SK-N-SH treated with all-trans-retinoic acid at 6 μM for 48 hours (cell line): ENCODE data around the gene ARHGAP26.

Source experiments
- CSDC2 ChIP-seq: fragments of 250-450 bp; sonication (Bioruptor Pico); IDR thresholded peaks from 2 replicates; pipeline ENCODE4 v1.5.0; 2020; ENCODE audit warnings: mild to moderate bottlenecking, moderate library complexity
- CSRNP3 ChIP-seq: fragments of 250-450 bp; sonication (Bioruptor Pico); IDR thresholded peaks from 2 replicates; pipeline ENCODE4 v1.5.1; 2021; ENCODE audit warnings: mild to moderate bottlenecking, moderate library complexity
- ISL1 ChIP-seq: fragments of 250-450 bp; sonication (Bioruptor Pico); IDR thresholded peaks from 2 replicates; pipeline ENCODE4 v2.1.2; 2022; ENCODE audit warnings: mild to moderate bottlenecking, moderate library complexity
- OSR1 ChIP-seq: fragments of 250-450 bp; sonication (Bioruptor Pico); IDR thresholded peaks from 2 replicates; pipeline ENCODE4 v1.8.0; 2022; ENCODE audit warnings: moderate library complexity, mild to moderate bottlenecking, inconsistent platforms
- PATZ1 ChIP-seq: fragments of 250-450 bp; sonication (Bioruptor Pico); IDR thresholded peaks from 2 replicates; pipeline ENCODE4 v1.8.0; 2020; ENCODE audit warnings: mild to moderate bottlenecking, moderate library complexity, borderline replicate concordance
- ZFP3 ChIP-seq: fragments of 250-450 bp; sonication (Bioruptor Pico); IDR thresholded peaks from 2 replicates; pipeline ENCODE4 v1.5.0; 2020; ENCODE audit warnings: mild to moderate bottlenecking, moderate library complexity
- ZFP30 ChIP-seq: fragments of 450-650 bp; formaldehyde crosslinking; IDR thresholded peaks from 2 replicates; pipeline ENCODE4 v1.5.0; 2022; ENCODE audit warnings: mild to moderate bottlenecking, moderate library complexity
- ZNF565 ChIP-seq: fragments of 450-650 bp; formaldehyde crosslinking; conservative IDR thresholded peaks from 2 replicates; pipeline ENCODE4 v1.5.0; 2020; ENCODE audit warnings: low read depth, mild to moderate bottlenecking, moderate library complexity

- no peak for TF ChIP-seq CSDC2 (CRISPR knock-in tag)
- TF ChIP-seq ZFP3: no peak
- no peak for TF ChIP-seq ISL1 (CRISPR knock-in tag)
- TF ChIP-seq PATZ1 (CRISPR knock-in tag): no peak
- TF ChIP-seq ZFP30 (CRISPR knock-in tag): no peak
- TF ChIP-seq CSRNP3 (CRISPR knock-in tag): no peak
- TF ChIP-seq OSR1 (CRISPR knock-in tag): no peak
- no peak for TF ChIP-seq ZNF565 (CRISPR knock-in tag)
Observed at GRCh38 chr5:143179126-143179740, 409.1 kb downstream of the ARHGAP26 start.
